ENCODE results near the gene KLHDC10.
"Not testable (repeated sequence)": the region's sequence is repeated elsewhere in the genome, so short reads cannot be mapped to it uniquely, and the experiment has no call there.

KLHDC10 gene

GRCh38 chr7:130160023-130160422, 89.7 kb downstream of the KLHDC10 start:
- DNase-seq = no peak

DNA sequence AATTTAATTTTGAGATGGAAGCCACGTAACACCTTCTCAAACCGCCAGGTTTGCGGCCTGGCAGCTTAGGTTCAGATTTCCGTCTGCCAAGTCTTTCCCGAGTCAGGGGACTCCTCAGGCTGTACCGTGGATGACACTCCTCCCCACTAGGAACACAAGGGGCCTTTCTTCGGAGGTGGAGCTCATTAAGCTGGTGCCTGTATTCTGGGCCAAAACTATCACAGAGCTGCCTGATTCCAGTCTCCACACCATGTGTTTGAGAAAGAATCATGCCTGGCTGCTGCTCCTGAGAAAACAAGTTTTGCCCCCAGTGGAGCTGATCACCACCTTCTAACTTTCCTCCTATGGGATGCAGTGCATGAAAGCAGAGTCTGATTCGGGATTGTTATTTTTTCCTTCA, 90.1 kb downstream of the KLHDC10 start:
- DNase-seq = no peak

DNA sequence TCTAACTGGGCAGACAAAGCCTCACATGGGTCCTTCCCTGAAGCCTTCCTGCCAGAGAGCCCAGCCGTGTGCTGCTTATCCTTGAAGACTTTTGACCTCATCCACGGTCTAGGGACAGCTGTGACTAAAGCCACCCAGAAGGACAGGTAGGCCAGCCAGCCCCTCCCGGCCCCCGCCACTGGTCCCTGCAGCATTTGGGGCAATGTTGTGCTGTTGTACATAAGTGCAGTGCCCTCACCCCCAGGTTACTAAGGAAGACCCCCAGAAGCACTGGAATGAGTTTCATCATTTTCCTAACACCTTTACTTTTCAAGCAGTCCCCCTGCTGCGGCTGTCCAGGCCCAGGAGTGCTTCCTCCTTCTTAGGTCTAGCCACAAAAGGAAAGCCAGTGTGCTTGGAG, 91.9 kb downstream of the KLHDC10 start:
- no peak for DNase-seq

- no peak for DNase-seq
Observed at GRCh38 chr7:130174237-130174959, 104.1 kb downstream of the KLHDC10 start.

GRCh38 chr7:130178251-130178650, 107.9 kb downstream of the KLHDC10 start:
- DNase-seq = no peak

GRCh38 chr7:130179631-130180030, 109.3 kb downstream of the KLHDC10 start:
- DNase-seq = no peak

DNA sequence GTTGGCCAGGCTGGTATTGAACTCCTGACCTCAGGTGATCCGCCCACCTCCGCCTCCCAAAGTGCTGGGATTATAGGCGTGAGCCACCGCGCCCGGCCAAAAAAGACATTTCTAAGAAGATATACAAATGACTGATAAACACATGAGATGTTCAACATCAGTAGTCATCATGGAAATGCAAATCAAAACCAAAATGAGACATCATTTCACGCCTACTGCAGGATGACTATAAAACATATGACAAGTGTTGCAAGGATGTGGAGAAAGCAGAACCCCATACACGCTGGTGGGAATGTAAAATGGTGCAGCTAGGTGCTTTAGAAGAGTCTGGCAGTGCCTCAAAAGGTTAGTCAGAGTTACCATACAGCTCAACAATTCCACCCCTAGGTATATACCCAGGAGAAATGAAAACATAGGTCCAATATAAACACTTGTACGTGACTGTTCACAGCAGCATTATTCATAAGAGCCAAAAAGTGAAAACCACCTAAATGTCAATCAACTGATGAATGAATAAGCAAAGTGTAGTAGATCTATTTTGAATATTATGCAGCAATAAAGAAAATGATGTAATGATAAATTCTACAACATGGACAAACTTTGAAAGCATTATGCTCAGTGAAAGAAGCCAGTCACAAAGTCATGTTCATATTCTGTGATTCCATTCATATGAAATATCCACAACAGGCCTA, 110.4 kb downstream of the KLHDC10 start:
- DNase-seq = no peak

DNA sequence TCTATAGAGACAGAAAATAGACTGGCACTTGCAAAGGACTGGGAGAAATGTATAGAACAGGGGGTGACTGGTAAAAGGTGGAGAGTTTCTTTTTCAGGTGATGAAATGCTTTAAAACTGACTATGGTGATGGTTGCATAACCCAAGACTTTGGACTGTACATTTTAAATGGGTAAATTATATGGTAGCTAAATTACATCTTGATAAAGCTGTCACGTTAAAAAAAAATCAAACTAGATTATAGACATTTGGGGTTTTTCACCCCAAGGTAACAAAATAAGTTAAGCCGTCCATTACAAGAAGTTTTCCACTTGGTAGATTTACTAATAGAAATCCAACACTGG, 110.9 kb downstream of the KLHDC10 start:
- no peak for DNase-seq

GRCh38 chr7:130182990-130183389, 112.7 kb downstream of the KLHDC10 start:
- DNase-seq = no peak

DNA sequence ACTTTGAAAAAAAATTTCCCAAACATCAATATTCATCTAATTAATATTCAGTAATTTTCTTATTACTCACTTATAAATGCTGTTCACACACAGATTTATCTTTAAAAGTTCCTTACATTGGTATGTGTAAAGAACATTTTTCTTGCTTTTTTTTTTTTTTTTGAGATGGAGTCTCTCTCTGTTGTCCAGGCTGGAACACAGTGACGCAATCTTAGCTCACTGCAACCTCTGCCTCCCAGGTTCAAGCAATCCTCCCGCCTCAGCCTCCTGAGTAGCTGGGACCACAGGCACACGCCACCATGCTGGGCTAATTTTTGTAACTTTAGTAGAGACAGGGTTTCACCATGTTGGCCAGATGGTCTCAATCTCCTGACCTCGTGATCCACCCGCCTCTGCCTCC, 114.0 kb downstream of the KLHDC10 start:
- DNase-seq = not testable (repeated sequence)

Measured in T-helper 9 cell (primary cell).